ENCODE data around the gene ZRANB2. TPM values are rescaled to one million over a fixed set of nuclear protein-coding genes. Genes with fewer than 3 reads are reported as not detected.

ZRANB2 gene, protein sequence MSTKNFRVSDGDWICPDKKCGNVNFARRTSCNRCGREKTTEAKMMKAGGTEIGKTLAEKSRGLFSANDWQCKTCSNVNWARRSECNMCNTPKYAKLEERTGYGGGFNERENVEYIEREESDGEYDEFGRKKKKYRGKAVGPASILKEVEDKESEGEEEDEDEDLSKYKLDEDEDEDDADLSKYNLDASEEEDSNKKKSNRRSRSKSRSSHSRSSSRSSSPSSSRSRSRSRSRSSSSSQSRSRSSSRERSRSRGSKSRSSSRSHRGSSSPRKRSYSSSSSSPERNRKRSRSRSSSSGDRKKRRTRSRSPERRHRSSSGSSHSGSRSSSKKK
- total RNA-seq: 60.6 to 110 TPM (median 60.7 TPM) in 3 replicates
- long read RNA-seq, transcript ZRANB2-201 (11 exons, 2,821 nt): major isoform, 44 of 101 reads
- long read RNA-seq, transcript ZRANB2-202 (10 exons, 3,078 nt): minor isoform, 25 of 101 reads
- long read RNA-seq, partial matches to known transcripts: 11 of 101 reads
- long read RNA-seq, other reads (novel, unspliced or antisense): 21 of 101 reads

DNA sequence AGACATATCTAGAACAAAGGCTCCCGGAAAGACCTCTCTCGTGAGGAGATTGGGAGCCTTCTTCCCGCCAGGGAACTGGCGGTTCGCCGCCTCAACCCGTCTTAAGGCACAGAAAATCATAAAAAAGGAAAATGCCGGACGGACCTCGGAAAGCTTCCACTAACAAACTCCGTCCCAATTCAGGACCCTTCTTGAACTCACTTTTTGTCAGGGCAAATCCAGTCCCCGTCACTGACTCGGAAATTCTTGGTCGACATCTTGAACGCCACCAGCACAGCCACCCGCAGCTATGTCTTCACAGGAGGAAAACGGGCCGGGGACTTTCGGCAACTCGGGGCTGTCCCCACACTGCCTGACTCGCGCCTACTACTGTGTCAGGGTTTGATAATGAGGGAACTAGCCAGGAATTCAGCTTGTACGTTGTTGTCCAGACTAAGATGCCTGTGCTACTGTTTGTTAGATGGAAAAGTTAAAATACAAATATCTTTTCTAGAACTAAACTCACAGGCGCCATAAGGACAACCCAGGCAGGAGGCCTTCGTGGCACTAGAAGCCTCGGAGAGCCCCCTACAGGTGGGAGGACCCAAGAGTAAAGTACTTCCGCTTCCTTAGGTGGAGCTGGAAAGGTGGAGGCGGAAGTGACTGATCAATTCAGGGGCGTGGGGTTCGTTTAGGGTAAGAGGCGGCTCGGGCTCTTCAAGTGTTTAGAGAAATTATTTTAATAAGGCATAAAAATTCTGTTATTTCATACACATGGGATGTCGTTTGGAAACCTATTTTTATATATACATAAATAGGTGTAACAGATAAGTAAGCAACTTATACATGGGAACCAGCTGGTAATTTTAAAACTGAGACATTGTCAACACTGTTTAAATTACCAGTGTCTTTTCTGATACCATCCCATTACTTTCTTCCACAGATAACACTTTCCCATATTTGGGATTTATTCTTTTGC, at the start of gene ZRANB2:
Gene ZRANB2 (minus strand): TSS at position 297 of the 958 bp plus-strand sequence. CDS start 40 bp downstream, at position 257.
- Mint-ChIP-seq H3K4me3 (ENCODE audit: unreplicated experiment) (peak within 1 kb of the TSS; percentile 84), H3K27ac (ENCODE audit: unreplicated experiment) (peak within 1 kb of the TSS; percentile 100), H3K36me3 (ENCODE audit: low read depth) (peaks cover 3% of the 10 kb centered on the region), H3K27me3 (ENCODE audit: low read depth) (no peaks in the 10 kb centered on the region), H3K9me3 (ENCODE audit: low read depth) (no peaks in the 10 kb centered on the region), H3K4me1 (ENCODE audit: low read depth) (peaks cover 22% of the 10 kb centered on the region)
- TF ChIP-seq, protein P1, sequence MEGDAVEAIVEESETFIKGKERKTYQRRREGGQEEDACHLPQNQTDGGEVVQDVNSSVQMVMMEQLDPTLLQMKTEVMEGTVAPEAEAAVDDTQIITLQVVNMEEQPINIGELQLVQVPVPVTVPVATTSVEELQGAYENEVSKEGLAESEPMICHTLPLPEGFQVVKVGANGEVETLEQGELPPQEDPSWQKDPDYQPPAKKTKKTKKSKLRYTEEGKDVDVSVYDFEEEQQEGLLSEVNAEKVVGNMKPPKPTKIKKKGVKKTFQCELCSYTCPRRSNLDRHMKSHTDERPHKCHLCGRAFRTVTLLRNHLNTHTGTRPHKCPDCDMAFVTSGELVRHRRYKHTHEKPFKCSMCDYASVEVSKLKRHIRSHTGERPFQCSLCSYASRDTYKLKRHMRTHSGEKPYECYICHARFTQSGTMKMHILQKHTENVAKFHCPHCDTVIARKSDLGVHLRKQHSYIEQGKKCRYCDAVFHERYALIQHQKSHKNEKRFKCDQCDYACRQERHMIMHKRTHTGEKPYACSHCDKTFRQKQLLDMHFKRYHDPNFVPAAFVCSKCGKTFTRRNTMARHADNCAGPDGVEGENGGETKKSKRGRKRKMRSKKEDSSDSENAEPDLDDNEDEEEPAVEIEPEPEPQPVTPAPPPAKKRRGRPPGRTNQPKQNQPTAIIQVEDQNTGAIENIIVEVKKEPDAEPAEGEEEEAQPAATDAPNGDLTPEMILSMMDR (IDR thresholded peaks at IDR 0.05): peak; percentile 88
- DNase-seq (ENCODE audit: low spot score): peak; percentile 88

DNA sequence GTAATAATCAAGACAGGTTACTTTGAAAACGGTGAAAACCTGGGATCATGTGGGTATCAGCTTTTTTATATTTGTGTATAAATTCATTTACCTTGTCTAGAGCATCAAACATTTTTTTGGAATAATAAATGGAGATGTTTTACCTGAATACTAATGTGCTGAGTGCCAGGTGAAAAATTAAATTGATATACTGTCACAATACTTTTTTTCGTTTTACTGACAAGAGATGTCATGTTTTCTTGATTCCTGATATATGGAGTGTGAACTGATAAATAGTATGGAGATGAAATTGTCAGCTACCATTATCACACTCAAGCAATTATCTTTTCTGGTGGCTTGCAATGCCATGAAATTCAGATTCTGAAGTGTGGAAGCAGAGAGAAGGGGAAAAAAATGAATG, 47.2 kb upstream of the ZRANB2 start:
- TF ChIP-seq, protein P1 (IDR thresholded peaks at IDR 0.05): no peak
- Mint-ChIP-seq H3K36me3 (ENCODE audit: low read depth) (peaks cover 6% of the 10 kb centered on the region), H3K9me3 (ENCODE audit: low read depth) (peaks cover 69% of the 10 kb centered on the region), H3K4me3 (ENCODE audit: unreplicated experiment) (no peak overlapping the region), H3K4me1 (ENCODE audit: low read depth) (no peaks in the 10 kb centered on the region), H3K27ac (ENCODE audit: unreplicated experiment) (no peak overlapping the region), H3K27me3 (ENCODE audit: low read depth) (no peaks in the 10 kb centered on the region)
- DNase-seq (ENCODE audit: low spot score): no peak

DNA sequence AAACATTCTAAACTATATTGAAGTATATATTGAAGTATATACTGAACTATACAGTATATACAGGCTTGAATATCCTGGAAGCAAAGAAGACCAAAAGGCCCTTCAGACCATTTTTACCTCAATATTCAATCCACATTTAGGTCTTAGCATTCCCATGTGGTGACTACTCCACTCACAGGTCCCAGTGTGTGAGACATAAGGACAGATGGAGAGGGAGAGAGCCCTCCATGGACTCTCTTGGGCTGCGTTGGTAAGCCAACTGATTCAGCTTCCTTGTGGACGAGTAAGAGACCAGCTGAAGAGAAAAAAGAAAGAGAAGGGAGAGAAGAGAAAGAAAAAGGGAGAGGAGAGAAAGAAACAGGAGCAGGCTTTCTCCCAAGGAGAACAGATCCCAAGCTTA, 37.3 kb upstream of the ZRANB2 start:
- Mint-ChIP-seq H3K27ac (ENCODE audit: unreplicated experiment) (no peak overlapping the region), H3K27me3 (ENCODE audit: low read depth) (peaks cover 10% of the 10 kb centered on the region), H3K36me3 (ENCODE audit: low read depth) (peaks cover 3% of the 10 kb centered on the region), H3K4me1 (ENCODE audit: low read depth) (no peaks in the 10 kb centered on the region), H3K4me3 (ENCODE audit: unreplicated experiment) (no peak overlapping the region), H3K9me3 (ENCODE audit: low read depth) (peaks cover 17% of the 10 kb centered on the region)
- DNase-seq (ENCODE audit: low spot score): no peak
- TF ChIP-seq, protein P1 (IDR thresholded peaks at IDR 0.05): no peak

DNA sequence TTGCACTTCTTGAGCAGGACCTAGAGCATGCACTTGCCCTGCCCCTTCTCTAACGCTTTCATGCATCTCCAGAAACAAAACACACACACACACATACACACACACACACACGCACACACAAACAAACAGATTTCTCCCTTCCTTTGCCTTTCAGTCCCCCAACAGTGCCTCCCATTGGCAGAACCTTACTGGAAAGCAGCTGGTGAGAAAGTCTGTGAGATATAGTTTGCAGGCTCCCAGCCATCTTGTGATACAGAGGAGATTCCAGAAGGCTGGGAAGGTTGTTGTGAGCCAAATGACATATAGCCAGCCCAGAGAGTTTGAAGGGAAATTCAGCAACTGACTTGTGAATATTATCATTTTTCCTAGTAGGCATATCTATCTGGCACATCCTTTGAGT, 35.9 kb upstream of the ZRANB2 start:
- Mint-ChIP-seq H3K27me3 (ENCODE audit: low read depth) (peaks cover 10% of the 10 kb centered on the region), H3K9me3 (ENCODE audit: low read depth) (peaks cover 6% of the 10 kb centered on the region), H3K4me1 (ENCODE audit: low read depth) (no peaks in the 10 kb centered on the region), H3K4me3 (ENCODE audit: unreplicated experiment) (no peak overlapping the region), H3K27ac (ENCODE audit: unreplicated experiment) (no peak overlapping the region), H3K36me3 (ENCODE audit: low read depth) (peaks cover 2% of the 10 kb centered on the region)
- no peak for DNase-seq (ENCODE audit: low spot score)
- TF ChIP-seq, protein P1 (IDR thresholded peaks at IDR 0.05): no peak
